NCI-H1417 treated with DMSO at 0.1 percent for 48 hours (cell line): ENCODE results near the gene BANF2.
"Not testable (repeated sequence)": the region's sequence is repeated elsewhere in the genome, so short reads cannot be mapped to it uniquely, and the experiment has no call there.

ENCODE experiments used
- DNase-seq: peaks from one replicate; lab custom pipeline; 2025; lab: John Stamatoyannopoulos, UW

The BANF2 gene

GRCh38 chr20:17683218-17684076, 16.3 kb upstream of the BANF2 start:
- no peak for DNase-seq

GRCh38 chr20:17684077-17684888, 15.5 kb upstream of the BANF2 start:
- DNase-seq: no peak

- no peak for DNase-seq
Observed at GRCh38 chr20:17685168-17685567, 14.6 kb upstream of the BANF2 start.

- DNase-seq: no peak
Observed at GRCh38 chr20:17687800-17688199, 12.0 kb upstream of the BANF2 start.

GRCh38 chr20:17688965-17689364, 10.8 kb upstream of the BANF2 start:
- no peak for DNase-seq

GRCh38 chr20:17690144-17690543, 9.6 kb upstream of the BANF2 start:
- no peak for DNase-seq

GRCh38 chr20:17691758-17692157, 8.0 kb upstream of the BANF2 start:
- no peak for DNase-seq

- no peak for DNase-seq
Observed at GRCh38 chr20:17693444-17694001, 6.2 kb upstream of the BANF2 start.

GRCh38 chr20:17694767-17695166, 5.0 kb upstream of the BANF2 start:
- no peak for DNase-seq

GRCh38 chr20:17696287-17696686, 3.5 kb upstream of the BANF2 start:
- no peak for DNase-seq

GRCh38 chr20:17697171-17697570, 2.6 kb upstream of the BANF2 start:
- DNase-seq: no peak

- DNase-seq: no peak
Observed at GRCh38 chr20:17698384-17698783, 1.4 kb upstream of the BANF2 start.

GRCh38 chr20:17700637-17701036, 871 bp downstream of the BANF2 start:
- DNase-seq: no peak

- no peak for DNase-seq
Observed at GRCh38 chr20:17701826-17702225, 2.1 kb downstream of the BANF2 start.

- no peak for DNase-seq
Observed at GRCh38 chr20:17704589-17705317, 5.0 kb downstream of the BANF2 start.

- no peak for DNase-seq
Observed at GRCh38 chr20:17705916-17706315, 6.2 kb downstream of the BANF2 start.

- no peak for DNase-seq
Observed at GRCh38 chr20:17706632-17707031, 6.9 kb downstream of the BANF2 start.

GRCh38 chr20:17707951-17708350, 8.2 kb downstream of the BANF2 start:
- DNase-seq: not testable (repeated sequence)

GRCh38 chr20:17708675-17709360, 9.1 kb downstream of the BANF2 start:
- no peak for DNase-seq

- no peak for DNase-seq
Observed at GRCh38 chr20:17709361-17710293, 9.9 kb downstream of the BANF2 start.
